PC-3 (cell line): ENCODE results near the gene EFCAB6. TPM values are rescaled to one million over a fixed set of nuclear protein-coding genes. Genes with fewer than 3 reads are reported as not detected.

Experiments
- ATAC-seq: fragments of 200-7000 bp; cut with Tn5 transposase; 2 replicates; pipeline ENCODE4 v1.9.1; 2020; ENCODE audit warnings: mild to moderate bottlenecking, moderate library complexity
- BruUV-seq: library from RNA; stranded (reverse); fragments of 400-500 nt; replicated peaks from 2 replicates; lab custom pipeline; 2021; lab: Mats Ljungman, UMichigan
- CTCF ChIA-PET: fragments of 300-600 bp; sonication (Branson Sonifier 250); formaldehyde crosslinking; loops from one replicate; lab custom pipeline; 2022; ENCODE audit warnings: antibody characterized with exemption; lab: Charles Lee
- POLR2A ChIA-PET: fragments of 300-600 bp; sonication (Branson Sonifier 250); formaldehyde crosslinking; loops from one replicate; lab custom pipeline; 2022; ENCODE audit warnings: antibody characterized with exemption; ENCODE audit not compliant: unreplicated experiment; lab: Charles Lee
- DNase-seq: peaks from one replicate; pipeline ENCODE4 v3.0.0-alpha.2; 2015
- H2AFZ ChIP-seq: fragments of 300-600 bp; sonication (generic); 2 replicates; pipeline ENCODE4 v1.6.0; 2016; ENCODE audit warnings: antibody characterized with exemption, low read length
- H3F3A ChIP-seq: fragments of 300-600 bp; sonication (generic); one replicate; pipeline ENCODE4 v1.6.0; 2017; ENCODE audit warnings: antibody characterized with exemption, low read length, control low read depth, mild to moderate bottlenecking; ENCODE audit not compliant: unreplicated experiment
- H3K27ac ChIP-seq: fragments of 300-600 bp; sonication (generic); 2 replicates; pipeline ENCODE4 v1.5.1; 2016; ENCODE audit warnings: mild to moderate bottlenecking, low read length
- H3K27me3 ChIP-seq: fragments of 300-600 bp; sonication (generic); 2 replicates; pipeline ENCODE4 v1.6.1; 2016; ENCODE audit warnings: low read length, mixed read lengths
- H3K36me3 ChIP-seq: fragments of 300-600 bp; sonication (generic); 2 replicates; pipeline ENCODE4 v1.6.1; 2016; ENCODE audit warnings: low read depth, mixed run types, low read length, mixed read lengths
- H3K4me1 ChIP-seq: fragments of 300-600 bp; sonication (generic); 2 replicates; pipeline ENCODE4 v1.5.1; 2016; ENCODE audit warnings: low read length; ENCODE audit not compliant: insufficient read depth
- H3K4me2 ChIP-seq: fragments of 300-600 bp; sonication (generic); 2 replicates; pipeline ENCODE4 v1.6.0; 2016; ENCODE audit warnings: low read length
- H3K4me3 ChIP-seq: fragments of 300-600 bp; sonication (generic); 2 replicates; pipeline ENCODE4 v1.5.1; 2016; ENCODE audit warnings: mild to moderate bottlenecking, low read length, mixed read lengths
- H3K79me2 ChIP-seq: fragments of 300-600 bp; sonication (generic); 2 replicates; pipeline ENCODE4 v1.6.1; 2017; ENCODE audit warnings: low read length, mixed read lengths
- H3K9ac ChIP-seq: fragments of 300-600 bp; sonication (generic); 2 replicates; pipeline ENCODE4 v1.6.0; 2016; ENCODE audit warnings: mild to moderate bottlenecking, low read length
- H3K9me2 ChIP-seq: fragments of 300-600 bp; sonication (generic); replicated peaks from 2 replicates; pipeline ENCODE4 v1.6.1; 2016; ENCODE audit warnings: mixed run types, low read length, mixed read lengths
- H3K9me3 ChIP-seq: fragments of 300-600 bp; sonication (generic); 2 replicates; pipeline ENCODE4 v1.6.1; 2016; ENCODE audit warnings: low read length, mixed read lengths
- H4K20me1 ChIP-seq: fragments of 300-600 bp; sonication (generic); 2 replicates; pipeline ENCODE4 v1.6.1; 2016; ENCODE audit warnings: low read length, mixed read lengths
- EZH2 ChIP-seq: fragments of 300-600 bp; sonication (generic); IDR thresholded peaks from one replicate; pipeline ENCODE4 v1.6.1; 2017; ENCODE audit warnings: antibody characterized with exemption, mild to moderate bottlenecking, low read length; ENCODE audit not compliant: unreplicated experiment
- EZH2phosphoT487 ChIP-seq: fragments of 300-600 bp; sonication (generic); IDR thresholded peaks from 2 replicates; pipeline ENCODE4 v1.6.1; 2018; ENCODE audit warnings: mild to moderate bottlenecking, antibody characterized with exemption, low read length, borderline replicate concordance
- intact Hi-C: fragments of 100-400 bp; cut with micrococcal nuclease; formaldehyde crosslinking; loops from 2 replicates; pipeline ENCODE4 v1.9.0; 2023
- total RNA-seq: library from RNA; depleted of rRNA; stranded (reverse); fragments of >200 nt; gene quantifications from 2 replicates; pipeline ENCODE4 v1.2.3, GENCODE V29; 2014
- TF ChIP-seq, protein P1 (sequence below): fragments of 300-600 bp; sonication (generic); conservative IDR thresholded peaks from 2 replicates; pipeline ENCODE4 v1.5.1; 2017; ENCODE audit warnings: antibody characterized with exemption, low read depth, mild to moderate bottlenecking, low read length

Gene EFCAB6
- total RNA-seq, 1 experiment from 2014 or later = 0.07 TPM

DNA sequence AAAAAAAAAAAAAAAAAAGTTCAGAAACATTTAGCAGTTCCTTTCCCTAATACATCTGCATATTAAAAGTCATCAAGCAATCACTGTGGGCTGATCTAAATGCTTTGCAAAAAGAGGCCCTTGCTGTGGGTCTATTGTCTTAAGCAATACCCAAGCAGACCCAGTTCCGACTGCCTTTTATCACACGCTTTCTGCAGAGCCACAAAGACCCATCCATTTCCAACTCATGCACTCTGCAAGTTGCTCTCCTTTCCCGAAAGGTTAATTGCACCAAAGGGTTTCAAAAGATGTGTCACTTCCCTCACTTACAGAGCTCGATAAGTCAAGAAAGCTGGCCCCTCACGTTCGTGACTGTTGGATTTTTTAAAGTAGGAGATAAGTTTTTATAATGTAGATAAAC, 261.4 kb downstream of the EFCAB6 start:
- ATAC-seq (no peak), DNase-seq (no peak)
- H3K79me2 ChIP-seq = no peaks in the 10 kb centered on the region
- H3K27me3 ChIP-seq = peaks cover 7% of the 10 kb centered on the region; the same call in 1 of the 2 replicates
- no peaks in the 10 kb centered on the region for H3K4me1 ChIP-seq
- no peak overlapping the region for H3K9ac ChIP-seq
- H3K27ac ChIP-seq = no peak overlapping the region
- H3K4me3 ChIP-seq = no peak overlapping the region
- H4K20me1 ChIP-seq = no peaks in the 10 kb centered on the region
- H3K9me2 ChIP-seq = no peaks in the 10 kb centered on the region
- no peak overlapping the region for H2AFZ ChIP-seq
- no peaks in the 10 kb centered on the region for H3K9me3 ChIP-seq
- H3K36me3 ChIP-seq = no peaks in the 10 kb centered on the region
- ChIA-PET CTCF (no interaction called here), POLR2A (no interaction called here)
- H3K4me2 ChIP-seq = no peak overlapping the region
- TF ChIP-seq EZH2 (no peak), EZH2phosphoT487 (no peak)
- TF ChIP-seq, protein P1, sequence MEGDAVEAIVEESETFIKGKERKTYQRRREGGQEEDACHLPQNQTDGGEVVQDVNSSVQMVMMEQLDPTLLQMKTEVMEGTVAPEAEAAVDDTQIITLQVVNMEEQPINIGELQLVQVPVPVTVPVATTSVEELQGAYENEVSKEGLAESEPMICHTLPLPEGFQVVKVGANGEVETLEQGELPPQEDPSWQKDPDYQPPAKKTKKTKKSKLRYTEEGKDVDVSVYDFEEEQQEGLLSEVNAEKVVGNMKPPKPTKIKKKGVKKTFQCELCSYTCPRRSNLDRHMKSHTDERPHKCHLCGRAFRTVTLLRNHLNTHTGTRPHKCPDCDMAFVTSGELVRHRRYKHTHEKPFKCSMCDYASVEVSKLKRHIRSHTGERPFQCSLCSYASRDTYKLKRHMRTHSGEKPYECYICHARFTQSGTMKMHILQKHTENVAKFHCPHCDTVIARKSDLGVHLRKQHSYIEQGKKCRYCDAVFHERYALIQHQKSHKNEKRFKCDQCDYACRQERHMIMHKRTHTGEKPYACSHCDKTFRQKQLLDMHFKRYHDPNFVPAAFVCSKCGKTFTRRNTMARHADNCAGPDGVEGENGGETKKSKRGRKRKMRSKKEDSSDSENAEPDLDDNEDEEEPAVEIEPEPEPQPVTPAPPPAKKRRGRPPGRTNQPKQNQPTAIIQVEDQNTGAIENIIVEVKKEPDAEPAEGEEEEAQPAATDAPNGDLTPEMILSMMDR = no peak
- intact Hi-C loops = no loop called here
- no peaks in the 10 kb centered on the region for H3F3A ChIP-seq
- no TSS peak for BruUV-seq

DNA sequence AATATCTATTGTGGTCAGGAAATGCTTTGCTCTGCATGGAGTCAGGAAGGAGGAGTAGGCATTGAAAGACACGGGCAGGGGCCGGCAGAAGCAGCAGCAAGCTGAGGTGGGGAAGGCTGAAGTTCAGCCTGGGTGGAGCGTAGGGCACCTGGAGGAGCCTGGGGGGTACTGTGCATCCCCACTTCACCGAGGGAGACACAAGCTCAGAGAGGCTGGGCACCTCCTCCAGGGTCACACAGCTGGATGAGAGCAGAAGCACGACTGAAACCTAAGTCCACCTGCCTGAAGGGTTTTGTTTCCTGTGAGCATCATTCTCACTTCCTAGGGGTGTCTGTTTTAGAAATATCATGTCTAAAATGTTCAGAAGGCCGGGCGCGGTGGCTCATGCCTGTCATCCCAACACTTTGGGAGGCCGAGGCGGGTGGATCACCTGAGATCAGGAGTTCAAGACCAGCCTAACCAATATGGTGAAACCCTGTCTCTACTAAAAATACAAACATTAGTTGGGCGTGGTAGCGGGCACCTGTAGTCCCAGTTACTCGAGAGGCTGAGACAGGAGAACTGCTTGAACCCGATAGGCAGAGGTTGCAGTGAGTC, 262.0 kb downstream of the EFCAB6 start:
- ATAC-seq (no peak), DNase-seq (no peak)
- no peak overlapping the region for H3K4me2 ChIP-seq
- no peak overlapping the region for H3K27ac ChIP-seq
- H3K9me2 ChIP-seq = no peaks in the 10 kb centered on the region
- intact Hi-C loops = no loop called here
- H3F3A ChIP-seq = no peaks in the 10 kb centered on the region
- H3K9me3 ChIP-seq = no peaks in the 10 kb centered on the region
- no peaks in the 10 kb centered on the region for H3K4me1 ChIP-seq
- no peaks in the 10 kb centered on the region for H4K20me1 ChIP-seq
- BruUV-seq = no TSS peak
- TF ChIP-seq, protein P1 = no peak
- TF ChIP-seq EZH2 (no peak), EZH2phosphoT487 (no peak)
- ChIA-PET POLR2A (no interaction called here), CTCF (no interaction called here)
- H3K79me2 ChIP-seq = no peaks in the 10 kb centered on the region
- no peak overlapping the region for H3K4me3 ChIP-seq
- H3K36me3 ChIP-seq = no peaks in the 10 kb centered on the region
- no peak overlapping the region for H2AFZ ChIP-seq
- H3K9ac ChIP-seq = no peak overlapping the region
- H3K27me3 ChIP-seq = peaks cover 7% of the 10 kb centered on the region; the same call in 1 of the 2 replicates

DNA sequence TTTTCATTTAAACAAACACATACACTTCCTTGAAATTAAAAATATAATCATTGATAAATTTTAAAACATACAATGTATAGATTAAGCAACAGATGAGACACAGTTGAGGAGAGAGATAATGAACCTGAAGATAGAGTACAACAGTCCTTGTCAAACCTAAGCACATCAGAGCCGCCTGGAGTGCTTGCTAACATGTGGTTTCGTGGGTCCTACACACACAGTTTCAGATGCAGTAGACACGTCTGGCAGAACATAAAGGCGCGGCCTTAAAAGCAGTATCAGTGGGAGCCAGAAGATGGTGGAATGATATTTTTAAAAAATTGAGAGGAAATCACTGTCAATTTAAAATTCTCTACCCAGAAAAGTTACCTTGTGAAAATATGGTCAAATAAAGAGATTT, 265.9 kb downstream of the EFCAB6 start:
- POLR2A ChIA-PET = no interaction called here
- no TSS peak for BruUV-seq
- Histone ChIP-seq H3K79me2 (no peaks in the 10 kb centered on the region), H3K4me3 (no peak overlapping the region), H2AFZ (no peak overlapping the region), H3K27me3 (peaks cover 23% of the 10 kb centered on the region), H3F3A (no peaks in the 10 kb centered on the region), H3K4me2 (no peak overlapping the region), H3K36me3 (no peaks in the 10 kb centered on the region), H3K9me3 (no peaks in the 10 kb centered on the region), H3K9me2 (no peaks in the 10 kb centered on the region), H3K4me1 (no peaks in the 10 kb centered on the region), H3K27ac (no peak overlapping the region), H3K9ac (no peak overlapping the region), H4K20me1 (no peaks in the 10 kb centered on the region)
- intact Hi-C loops = no loop called here
- DNase-seq (no peak), ATAC-seq (no peak)
- TF ChIP-seq EZH2 (no peak), EZH2phosphoT487 (no peak)
- TF ChIP-seq, protein P1 = no peak
- CTCF ChIA-PET = no interaction called here
